Mesothelial cell of epicardium (in vitro differentiated cells): ENCODE measurements around the gene SDC3. TPM values are rescaled to one million over a fixed set of nuclear protein-coding genes. Genes with fewer than 3 reads are reported as not detected.

ENCODE experiments used
- DNase-seq, 2 experiments: peaks; one replicate each; pipeline ENCODE4 v3.0.0; 2021; ENCODE audit warnings: low spot score in 2 of 2; ENCODE audit not compliant: unreplicated experiment in 2 of 2
- H3K27ac Mint-ChIP-seq: 2 replicates; pipeline ENCODE4 v1.8.0; 2021; ENCODE audit warnings: mixed read lengths
- H3K27me3 Mint-ChIP-seq: 2 replicates; pipeline ENCODE4 v1.8.0; 2021; ENCODE audit warnings: low read depth, mixed read lengths
- H3K36me3 Mint-ChIP-seq: 2 replicates; pipeline ENCODE4 v1.8.0; 2021; ENCODE audit warnings: mixed read lengths
- H3K4me1 Mint-ChIP-seq: 2 replicates; pipeline ENCODE4 v1.8.0; 2021; ENCODE audit warnings: mixed read lengths
- H3K4me3 Mint-ChIP-seq: 2 replicates; pipeline ENCODE4 v1.8.0; 2021; ENCODE audit warnings: mild to moderate bottlenecking, moderate library complexity, mixed read lengths
- H3K9me3 Mint-ChIP-seq: 2 replicates; pipeline ENCODE4 v1.8.0; 2021; ENCODE audit warnings: mixed read lengths
- CTCF ChIP-seq: fragments of 200-600 bp; sonication (generic); IDR thresholded peaks from one replicate; pipeline ENCODE4 v1.5.0; 2021; ENCODE audit warnings: antibody characterized with exemption; ENCODE audit not compliant: unreplicated experiment
- total RNA-seq: library from RNA; stranded (reverse); gene quantifications from 3 replicates; pipeline ENCODE4 v1.2.1, GENCODE V29; 2021

SDC3 gene
- total RNA-seq, 1 donor from 2014 or later = 46.7 TPM

GRCh38 chr1:30927448-30927847 is 18.9 kb upstream of the SDC3 start:
- no peaks in the 10 kb centered on the region for H3K9me3 Mint-ChIP-seq
- no peak overlapping the region for H3K4me3 Mint-ChIP-seq
- DNase-seq = no peak
- no peak overlapping the region for H3K27ac Mint-ChIP-seq
- no peaks in the 10 kb centered on the region for H3K27me3 Mint-ChIP-seq
- no peak for TF ChIP-seq CTCF
- peaks cover 2% of the 10 kb centered on the region for H3K36me3 Mint-ChIP-seq
- peaks cover 13% of the 10 kb centered on the region for H3K4me1 Mint-ChIP-seq

DNA sequence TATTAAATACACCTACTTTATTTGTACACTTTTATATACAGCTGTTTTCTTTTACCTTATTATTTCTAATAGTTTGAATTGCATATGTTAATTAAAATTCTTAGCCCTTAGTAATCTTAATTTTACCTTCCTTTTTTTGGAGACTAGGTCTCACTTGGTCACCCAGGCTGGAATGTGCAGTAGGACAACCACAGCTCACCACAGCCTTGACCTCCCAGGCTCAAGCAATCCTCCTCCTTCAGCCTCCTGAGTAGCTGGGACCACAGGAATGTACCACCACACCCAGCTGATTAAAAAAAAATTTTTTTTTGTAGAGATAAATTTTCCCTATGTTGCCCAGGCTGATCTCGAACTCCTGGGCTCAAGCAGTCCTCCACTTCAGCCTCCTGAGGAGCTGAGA is 15.0 kb upstream of the SDC3 start:
- Mint-ChIP-seq H3K27ac (no peak overlapping the region), H3K27me3 (no peaks in the 10 kb centered on the region), H3K9me3 (no peaks in the 10 kb centered on the region), H3K4me3 (no peak overlapping the region), H3K36me3 (no peaks in the 10 kb centered on the region), H3K4me1 (peaks cover 17% of the 10 kb centered on the region)
- TF ChIP-seq CTCF = no peak
- DNase-seq = no peak

DNA sequence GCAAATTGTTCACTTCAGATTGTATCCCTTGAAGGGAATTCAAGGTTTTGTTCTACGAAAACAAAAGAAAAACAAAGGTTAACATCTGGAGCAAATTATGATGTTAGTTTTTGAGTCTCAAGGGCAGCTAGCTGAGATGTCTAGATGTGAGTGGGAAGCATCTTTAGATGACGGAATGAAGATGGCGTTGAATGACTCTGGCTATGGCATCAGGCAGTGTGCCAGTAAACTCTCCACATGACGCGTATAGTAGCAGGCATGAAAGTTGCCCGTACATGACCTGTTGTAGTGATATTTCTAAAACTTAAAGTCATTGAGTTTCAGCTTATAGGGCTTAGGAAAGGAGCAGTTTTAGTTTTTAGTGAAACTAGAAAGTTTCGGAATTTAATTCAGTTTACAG is 12.3 kb upstream of the SDC3 start:
- Mint-ChIP-seq H3K4me1 (peaks cover 19% of the 10 kb centered on the region), H3K36me3 (no peaks in the 10 kb centered on the region), H3K9me3 (no peaks in the 10 kb centered on the region), H3K27ac (no peak overlapping the region), H3K4me3 (no peak overlapping the region), H3K27me3 (no peaks in the 10 kb centered on the region)
- no peak for TF ChIP-seq CTCF
- DNase-seq = no peak

GRCh38 chr1:30919025-30919881 is 10.7 kb upstream of the SDC3 start:
- Mint-ChIP-seq H3K27me3 (no peaks in the 10 kb centered on the region), H3K4me3 (no peak overlapping the region), H3K27ac (peak overlapping the region; percentile 72), H3K36me3 (no peaks in the 10 kb centered on the region), H3K4me1 (peaks cover 19% of the 10 kb centered on the region), H3K9me3 (no peaks in the 10 kb centered on the region)
- no peak for DNase-seq
- no peak for TF ChIP-seq CTCF

DNA sequence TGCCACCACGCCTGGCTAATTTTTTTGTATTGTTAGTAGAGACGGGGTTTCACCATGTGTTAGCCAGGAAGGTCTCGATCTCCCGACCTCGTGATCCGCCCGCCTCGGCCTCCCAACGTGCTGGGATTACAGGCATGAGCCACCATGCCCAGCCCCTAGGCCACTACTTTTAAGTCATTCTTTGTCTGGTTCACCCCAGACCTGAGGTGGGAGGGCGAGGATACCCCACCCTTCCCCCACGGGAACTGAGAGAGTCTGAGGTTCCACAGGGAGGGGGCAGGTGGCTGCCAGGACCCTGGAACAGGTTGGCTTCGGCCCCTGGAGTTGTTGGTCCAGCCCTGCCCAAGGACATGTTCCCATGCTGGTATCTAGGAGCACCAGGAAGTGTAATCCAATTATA is 7.7 kb upstream of the SDC3 start:
- Mint-ChIP-seq H3K4me3 (no peak overlapping the region), H3K27me3 (no peaks in the 10 kb centered on the region), H3K36me3 (no peaks in the 10 kb centered on the region), H3K9me3 (no peaks in the 10 kb centered on the region), H3K27ac (no peak overlapping the region), H3K4me1 (peaks cover 19% of the 10 kb centered on the region)
- TF ChIP-seq CTCF = no peak
- no peak for DNase-seq
